ENCODE measurements around the gene CGRRF1.

DNA sequence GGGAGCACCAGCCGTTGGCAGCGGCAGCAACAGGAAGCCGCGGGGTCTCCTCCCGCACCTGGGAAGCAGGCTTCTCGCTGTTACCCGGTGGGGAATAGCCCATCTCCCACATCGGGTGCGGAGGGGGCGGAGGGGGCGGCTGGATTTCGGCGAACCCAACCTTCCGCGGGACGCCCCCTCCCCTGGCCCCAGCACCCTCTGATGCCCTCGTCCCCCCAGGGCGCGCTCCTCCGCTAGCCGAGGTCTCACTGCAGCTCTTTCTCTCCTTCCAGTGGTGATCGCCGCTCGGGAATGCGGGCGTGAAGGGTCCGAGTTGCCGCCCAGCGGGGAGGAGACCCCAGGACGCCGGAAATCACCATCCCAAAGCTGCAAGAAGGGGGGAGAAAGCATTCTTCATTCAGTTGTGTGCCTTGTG is 57.5 kb downstream of the CGRRF1 start:
- TF ChIP-seq, protein P1, sequence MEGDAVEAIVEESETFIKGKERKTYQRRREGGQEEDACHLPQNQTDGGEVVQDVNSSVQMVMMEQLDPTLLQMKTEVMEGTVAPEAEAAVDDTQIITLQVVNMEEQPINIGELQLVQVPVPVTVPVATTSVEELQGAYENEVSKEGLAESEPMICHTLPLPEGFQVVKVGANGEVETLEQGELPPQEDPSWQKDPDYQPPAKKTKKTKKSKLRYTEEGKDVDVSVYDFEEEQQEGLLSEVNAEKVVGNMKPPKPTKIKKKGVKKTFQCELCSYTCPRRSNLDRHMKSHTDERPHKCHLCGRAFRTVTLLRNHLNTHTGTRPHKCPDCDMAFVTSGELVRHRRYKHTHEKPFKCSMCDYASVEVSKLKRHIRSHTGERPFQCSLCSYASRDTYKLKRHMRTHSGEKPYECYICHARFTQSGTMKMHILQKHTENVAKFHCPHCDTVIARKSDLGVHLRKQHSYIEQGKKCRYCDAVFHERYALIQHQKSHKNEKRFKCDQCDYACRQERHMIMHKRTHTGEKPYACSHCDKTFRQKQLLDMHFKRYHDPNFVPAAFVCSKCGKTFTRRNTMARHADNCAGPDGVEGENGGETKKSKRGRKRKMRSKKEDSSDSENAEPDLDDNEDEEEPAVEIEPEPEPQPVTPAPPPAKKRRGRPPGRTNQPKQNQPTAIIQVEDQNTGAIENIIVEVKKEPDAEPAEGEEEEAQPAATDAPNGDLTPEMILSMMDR (conservative IDR thresholded peaks at IDR 0.05; ENCODE audit: low read length) = no peak
- TF ChIP-seq EZH2phosphoT487 (IDR thresholded peaks at IDR 0.05; ENCODE audit: borderline replicate concordance) = no peak

All from Loucy (cell line).